Esophagus squamous epithelium (tissue), 5 donors: ENCODE measurements around the gene TESK2. TPM values are rescaled to one million over a fixed set of nuclear protein-coding genes. Genes with fewer than 3 reads are reported as not detected.
A peak's percentile ranks its signal among the peaks of the same experiment; 100 is the strongest.

Source experiments
- DNase-seq: peaks from one replicate; lab custom pipeline; 2025; lab: John Stamatoyannopoulos, UW
- H3K27ac ChIP-seq, 4 donors: fragments of 200-600 bp; sonication (generic); one replicate each; pipeline ENCODE4 v1.5.1; 2016 to 2019; ENCODE audit warnings: mild to moderate bottlenecking in 1 of 4
- H3K27me3 ChIP-seq, 4 donors: fragments of 200-600 bp; sonication (generic); 1 replicate in 3 of 4; 2 replicates in 1 of 4; pipeline versions ENCODE4 v1.5.1 to v1.6.0; 2017 to 2021; ENCODE audit warnings: antibody characterized with exemption in 1 of 4
- H3K36me3 ChIP-seq, 3 donors: fragments of 200-600 bp; sonication (generic); one replicate each; pipeline ENCODE4 v1.5.1; 2016 to 2019
- H3K4me1 ChIP-seq, 3 donors: fragments of 200-600 bp; sonication (generic); one replicate each; pipeline ENCODE4 v1.5.1; 2017 to 2019
- H3K4me3 ChIP-seq, 4 donors: fragments of 200-600 bp; sonication (generic); 1 replicate in 3 of 4; 2 replicates in 1 of 4; pipeline ENCODE4 v1.5.1; 2016 to 2019; ENCODE audit warnings: mild to moderate bottlenecking in 2 of 4, moderate library complexity in 1 of 4
- H3K9me3 ChIP-seq, 3 donors: fragments of 200-600 bp; sonication (generic); one replicate each; pipeline ENCODE4 v1.5.1; 2016 to 2019
- POLR2A ChIP-seq, 4 donors: fragments of 450-650 bp; IDR thresholded peaks; one replicate each; pipeline ENCODE4 v1.6.1; 2017; ENCODE audit warnings: antibody characterized with exemption in 4 of 4, mild to moderate bottlenecking in 4 of 4, moderate library complexity in 3 of 4
- WGBS, 2 donors: methylation state at CpG; one replicate each; pipeline ENCODE4 v1.1.5; 2018; 5-methylcytosine and 5-hydroxymethylcytosine counted together
- intact Hi-C: fragments of 100-400 bp; cut with DNase I; formaldehyde crosslinking; loops from one replicate; pipeline ENCODE4 v1.15.0; 2022
- total RNA-seq, 4 donors: library from RNA; depleted of rRNA; stranded (reverse); fragments of >200 nt; gene quantifications; one replicate each; pipeline ENCODE4 v1.1.0, GENCODE V29; 2016
- TF ChIP-seq, protein P1 (sequence below), 6 experiments: fragments of 450-650 bp in 4 of 6; fragments of 200-600 bp in 2 of 6; sonication (generic) in 2 of 6; IDR thresholded peaks; one replicate each; pipeline ENCODE4 v1.5.1; 2016 to 2019; ENCODE audit warnings: antibody characterized with exemption in 6 of 6, mild to moderate bottlenecking in 4 of 6, moderate library complexity in 4 of 6
- donor health status: DM: yes; HTN: yes; CAD: no.

Gene TESK2
- total RNA-seq, 4 donors from 2014 or later, result 4.2 to 8.4 (median 5.9) TPM

DNA sequence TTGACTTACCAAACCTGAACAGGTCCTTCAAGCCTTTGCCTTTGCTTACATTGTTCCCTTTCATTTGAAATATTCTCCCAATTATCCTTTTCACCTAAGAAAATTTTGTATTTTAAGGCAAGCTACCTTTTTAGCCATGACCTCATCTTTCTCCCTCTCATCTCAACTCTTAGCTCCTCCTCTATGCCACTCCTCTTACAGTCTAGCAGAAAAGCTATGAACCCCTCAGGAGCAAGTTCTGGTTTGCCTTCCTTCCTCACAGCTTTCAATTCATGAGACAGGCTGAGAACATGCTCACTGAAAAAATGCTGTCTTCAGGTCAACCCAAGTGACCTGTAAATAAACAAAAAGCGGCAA lies 142.4 kb downstream of the TESK2 start:
- no peak for DNase-seq
- no peak overlapping the region for H3K4me3 ChIP-seq
- peaks cover 10 to 45% (median 19%) of the 10 kb centered on the region in 3 donors for H3K36me3 ChIP-seq
- no peaks in the 10 kb centered on the region for H3K27me3 ChIP-seq
- peaks cover 19 to 35% (median 25%) of the 10 kb centered on the region in 3 donors for H3K4me1 ChIP-seq
- no peaks in the 10 kb centered on the region for H3K9me3 ChIP-seq
- 10 to 20% methylated on average over 1 of the region's 1 CpG for WGBS, 2 donors
- peak overlapping the region; percentile 59 to 82 (median 74) for H3K27ac ChIP-seq
- TF ChIP-seq POLR2A (IDR thresholded peaks at IDR 0.05), result no peak
- TF ChIP-seq, protein P1, sequence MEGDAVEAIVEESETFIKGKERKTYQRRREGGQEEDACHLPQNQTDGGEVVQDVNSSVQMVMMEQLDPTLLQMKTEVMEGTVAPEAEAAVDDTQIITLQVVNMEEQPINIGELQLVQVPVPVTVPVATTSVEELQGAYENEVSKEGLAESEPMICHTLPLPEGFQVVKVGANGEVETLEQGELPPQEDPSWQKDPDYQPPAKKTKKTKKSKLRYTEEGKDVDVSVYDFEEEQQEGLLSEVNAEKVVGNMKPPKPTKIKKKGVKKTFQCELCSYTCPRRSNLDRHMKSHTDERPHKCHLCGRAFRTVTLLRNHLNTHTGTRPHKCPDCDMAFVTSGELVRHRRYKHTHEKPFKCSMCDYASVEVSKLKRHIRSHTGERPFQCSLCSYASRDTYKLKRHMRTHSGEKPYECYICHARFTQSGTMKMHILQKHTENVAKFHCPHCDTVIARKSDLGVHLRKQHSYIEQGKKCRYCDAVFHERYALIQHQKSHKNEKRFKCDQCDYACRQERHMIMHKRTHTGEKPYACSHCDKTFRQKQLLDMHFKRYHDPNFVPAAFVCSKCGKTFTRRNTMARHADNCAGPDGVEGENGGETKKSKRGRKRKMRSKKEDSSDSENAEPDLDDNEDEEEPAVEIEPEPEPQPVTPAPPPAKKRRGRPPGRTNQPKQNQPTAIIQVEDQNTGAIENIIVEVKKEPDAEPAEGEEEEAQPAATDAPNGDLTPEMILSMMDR (IDR thresholded peaks at IDR 0.05), result no peak
- intact Hi-C loops, result loop anchor here (10.0 kb wide), 1 partner anchor 216 kb away; no protein-coding TSS in a partner anchor

DNA sequence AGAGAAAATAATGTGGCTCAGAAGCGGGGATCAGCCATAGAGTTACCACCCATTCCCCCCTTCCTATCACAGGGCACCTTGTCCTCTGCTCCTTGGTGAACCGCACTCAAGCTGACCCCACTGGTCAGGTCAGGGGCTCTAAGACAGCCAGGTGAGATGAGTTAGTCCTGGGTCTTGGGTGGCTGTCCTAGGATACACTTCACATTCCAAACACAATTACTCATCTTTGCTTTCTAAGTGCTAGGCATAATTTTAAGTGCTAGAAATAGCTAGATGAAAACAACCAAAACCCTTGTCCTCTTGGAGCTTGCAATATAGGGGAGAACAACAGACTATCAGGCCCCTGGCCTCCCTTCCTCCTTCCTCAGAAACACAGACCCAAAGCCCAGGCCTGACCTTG lies 142.9 kb downstream of the TESK2 start:
- peaks cover 19 to 35% (median 25%) of the 10 kb centered on the region in 3 donors for H3K4me1 ChIP-seq
- peak overlapping the region; percentile 59 to 82 (median 74) for H3K27ac ChIP-seq
- peaks cover 16 to 45% (median 24%) of the 10 kb centered on the region in 3 donors for H3K36me3 ChIP-seq
- no peaks in the 10 kb centered on the region for H3K9me3 ChIP-seq
- no peak for TF ChIP-seq POLR2A (IDR thresholded peaks at IDR 0.05)
- TF ChIP-seq, protein P1 (IDR thresholded peaks at IDR 0.05), result no peak
- no peaks in the 10 kb centered on the region for H3K27me3 ChIP-seq
- intact Hi-C loops, result loop anchor here (10.0 kb wide), 1 partner anchor 217 kb away; no protein-coding TSS in a partner anchor
- no peak overlapping the region for H3K4me3 ChIP-seq
- 88 to 93% methylated on average over 2 of the region's 2 CpGs for WGBS, 2 donors
- DNase-seq, result no peak

DNA sequence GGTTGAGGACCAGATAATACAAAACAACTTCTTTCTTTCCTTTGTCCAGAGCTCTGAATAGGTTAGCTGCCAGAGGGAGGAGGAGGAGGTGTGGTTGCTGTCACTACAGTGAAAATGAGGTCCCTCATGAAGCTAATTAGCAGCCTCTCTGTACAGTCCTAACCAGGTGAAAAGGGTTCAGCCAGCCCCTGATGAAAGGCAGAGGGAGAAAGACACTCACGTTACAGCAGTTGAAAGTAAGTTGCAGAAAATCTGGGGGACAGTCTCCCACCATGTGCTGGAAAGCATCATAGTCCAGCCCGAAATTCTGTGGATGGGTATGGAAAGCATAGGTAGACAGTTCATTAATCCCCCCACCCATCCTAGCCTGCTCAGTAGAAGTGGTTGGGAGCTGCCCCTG lies 144.5 kb downstream of the TESK2 start:
- DNase-seq, result no peak
- intact Hi-C loops, result loop anchor here (10.0 kb wide), 1 partner anchor 218 kb away; no protein-coding TSS in a partner anchor
- TF ChIP-seq, protein P1 (IDR thresholded peaks at IDR 0.05), result no peak
- no peak for TF ChIP-seq POLR2A (IDR thresholded peaks at IDR 0.05)
- no peaks in the 10 kb centered on the region for H3K9me3 ChIP-seq
- peaks cover 28 to 56% (median 37%) of the 10 kb centered on the region in 3 donors for H3K36me3 ChIP-seq
- H3K27me3 ChIP-seq, result no peaks in the 10 kb centered on the region
- no peak overlapping the region for H3K27ac ChIP-seq
- H3K4me1 ChIP-seq, result peaks cover 19 to 48% (median 26%) of the 10 kb centered on the region in 3 donors
- no peak overlapping the region for H3K4me3 ChIP-seq
- WGBS, 2 donors, result 76 to 93% methylated on average over 2 of the region's 2 CpGs

DNA sequence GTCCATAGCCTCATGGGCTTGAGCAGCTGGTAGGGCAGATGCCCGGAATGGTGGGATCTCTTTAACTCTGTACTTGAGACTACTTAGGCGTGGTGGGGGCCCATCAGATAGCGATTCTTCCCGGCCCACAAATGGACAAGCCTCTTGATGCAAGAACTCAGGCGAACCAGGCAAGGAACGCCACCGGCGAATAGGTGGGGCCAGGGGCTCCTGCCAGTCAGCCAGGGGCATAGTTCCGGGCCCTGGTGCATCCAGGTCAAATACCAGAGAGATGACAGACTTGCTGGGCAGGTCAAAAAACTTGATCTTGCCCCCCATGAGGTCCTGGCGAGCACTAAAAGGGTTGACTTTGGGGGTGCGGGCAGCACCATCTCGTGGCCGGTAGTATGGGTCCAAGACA lies 145.9 kb downstream of the TESK2 start:
- Histone ChIP-seq H3K36me3 (peaks cover 28 to 56% (median 37%) of the 10 kb centered on the region in 3 donors), H3K27ac (no peak overlapping the region), H3K9me3 (no peaks in the 10 kb centered on the region), H3K4me1 (peaks cover 30 to 52% (median 33%) of the 10 kb centered on the region in 3 donors), H3K4me3 (no peak overlapping the region), H3K27me3 (no peaks in the 10 kb centered on the region)
- no peak for TF ChIP-seq POLR2A (IDR thresholded peaks at IDR 0.05)
- TF ChIP-seq, protein P1 (IDR thresholded peaks at IDR 0.05), result no peak
- no peak for DNase-seq
- 92 to 94% methylated on average over 4 to 13 of the region's 13 CpGs for WGBS, 2 donors
- intact Hi-C loops, result loop anchor here (10.0 kb wide), 1 partner anchor 220 kb away; no protein-coding TSS in a partner anchor

DNA sequence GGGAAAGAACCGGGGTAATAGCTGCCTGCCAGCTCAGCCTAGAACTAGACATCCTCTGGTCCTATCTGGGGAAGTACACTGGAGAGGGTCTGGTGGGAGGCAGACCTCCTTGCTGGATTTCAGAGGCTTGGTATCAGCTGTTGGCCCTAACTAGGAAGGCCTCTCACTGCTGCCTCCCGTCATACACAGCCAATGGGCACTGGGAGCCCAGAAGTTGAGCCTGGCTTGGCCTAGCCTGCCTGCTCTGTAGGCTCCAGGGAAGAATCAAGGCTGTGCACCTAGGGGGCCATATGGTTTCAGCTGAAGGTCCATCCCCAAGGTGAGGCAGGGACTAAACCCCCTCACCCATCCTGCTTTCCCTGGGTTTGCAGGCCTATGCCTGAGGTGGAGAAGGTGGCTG lies 146.5 kb downstream of the TESK2 start:
- Histone ChIP-seq H3K27me3 (no peaks in the 10 kb centered on the region), H3K4me1 (peaks cover 26 to 47% (median 28%) of the 10 kb centered on the region in 3 donors), H3K27ac (no peak overlapping the region), H3K9me3 (no peaks in the 10 kb centered on the region), H3K4me3 (no peak overlapping the region), H3K36me3 (peaks cover 28 to 56% (median 37%) of the 10 kb centered on the region in 3 donors)
- TF ChIP-seq POLR2A (IDR thresholded peaks at IDR 0.05), result no peak
- TF ChIP-seq, protein P1 (IDR thresholded peaks at IDR 0.05), result no peak
- DNase-seq, result no peak
- WGBS, 2 donors, result no CpG with 5 or more reads among the region's 2 CpGs
- intact Hi-C loops, result loop anchor here (10.0 kb wide), 1 partner anchor 220 kb away; no protein-coding TSS in a partner anchor
